AML-193 (cell line): ENCODE data around the gene ZBTB48.
"Not testable (repeated sequence)": the region's sequence is repeated elsewhere in the genome, so short reads cannot be mapped to it uniquely, and the experiment has no call there.

Source experiments
- DNase-seq, 2 experiments: peaks; one replicate each; lab custom pipeline; 2025; lab: John Stamatoyannopoulos, UW

The ZBTB48 gene

DNA sequence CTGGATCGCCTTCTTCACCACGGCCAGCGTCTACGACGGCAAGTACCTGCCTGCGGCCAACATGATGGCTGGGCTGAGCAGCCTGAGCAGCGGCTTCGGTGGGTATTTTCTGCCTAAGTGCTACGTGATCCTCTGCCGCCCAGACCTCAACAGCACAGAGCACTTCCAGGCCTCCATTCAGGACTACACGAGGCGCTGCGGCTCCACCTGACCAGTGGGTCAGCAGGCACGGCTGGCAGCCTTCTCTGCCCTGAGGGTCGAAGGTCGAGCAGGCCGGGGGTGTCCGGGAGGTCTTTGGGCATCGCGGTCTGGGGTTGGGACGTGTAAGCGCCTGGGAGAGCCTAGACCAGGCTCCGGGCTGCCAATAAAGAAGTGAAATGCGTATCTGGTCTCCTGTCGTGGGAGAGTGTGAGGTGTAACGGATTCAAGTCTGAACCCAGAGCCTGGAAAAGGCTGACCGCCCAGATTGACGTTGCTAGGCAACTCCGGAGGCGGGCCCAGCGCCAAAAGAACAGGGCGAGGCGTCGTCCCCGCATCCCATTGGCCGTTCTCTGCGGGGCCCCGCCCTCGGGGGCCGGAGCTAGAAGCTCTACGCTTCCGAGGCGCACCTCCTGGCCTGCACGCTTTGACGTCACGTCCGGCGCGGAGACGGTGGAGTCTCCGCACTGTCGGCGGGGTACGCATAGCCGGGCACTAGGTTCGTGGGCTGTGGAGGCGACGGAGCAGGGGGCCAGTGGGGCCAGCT lies at the start of gene ZBTB48:
ZBTB48 (plus strand) TSS at position 621 of the 745 bp plus-strand sequence. CDS start 616 bp downstream, outside the sequence.
- peak; percentile 94 to 97 for DNase-seq

DNA sequence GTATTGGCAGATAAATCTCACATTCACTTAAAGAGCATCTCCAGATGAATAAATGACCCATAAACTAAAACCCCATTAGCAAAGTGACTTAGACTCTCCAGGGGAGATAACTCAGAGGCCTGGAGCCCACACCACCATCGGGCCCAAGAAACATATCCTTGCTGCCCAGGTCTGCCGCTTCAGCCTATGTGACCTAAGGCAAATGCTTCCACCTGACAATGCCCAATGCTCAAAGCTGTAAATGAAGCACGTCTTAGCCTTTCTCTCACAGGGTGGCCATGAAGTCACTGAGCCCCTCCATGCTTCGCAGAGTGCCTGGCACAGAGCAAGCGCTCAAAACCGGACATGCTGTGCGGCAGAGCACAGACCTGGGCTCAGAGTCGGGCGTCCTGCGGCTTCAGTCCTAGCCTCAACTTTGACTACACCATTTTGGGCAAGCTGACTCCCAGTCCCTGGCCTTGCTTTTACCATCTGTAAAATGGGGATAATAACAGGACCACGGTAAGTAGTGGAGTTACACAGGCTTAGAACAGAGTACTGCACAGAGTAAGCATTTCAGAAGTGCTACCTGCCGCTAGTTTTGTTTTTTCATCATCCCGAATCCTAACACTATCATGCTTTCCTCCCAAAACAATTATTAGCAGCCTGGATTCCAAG lies 49.2 kb upstream of the ZBTB48 start:
- DNase-seq, result no peak

DNA sequence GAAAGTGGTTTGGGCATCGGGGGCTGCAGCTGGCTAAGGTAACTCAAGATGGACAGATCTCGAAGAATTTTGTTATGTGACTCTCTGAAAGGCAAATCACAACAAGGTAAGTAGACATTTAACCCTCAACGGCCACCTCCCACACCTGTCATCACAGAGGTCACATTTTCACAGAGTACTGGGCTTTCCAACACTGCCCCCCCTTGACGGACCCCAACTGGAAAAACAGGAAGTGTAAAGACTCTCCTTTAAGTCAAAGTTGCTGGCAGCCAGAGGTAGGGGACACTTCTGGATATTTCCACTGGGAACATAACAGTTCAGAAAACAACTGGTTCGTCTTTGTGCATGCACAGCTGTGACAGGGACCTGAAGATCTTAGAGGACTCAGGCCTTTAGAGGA lies 47.8 kb upstream of the ZBTB48 start:
- DNase-seq, result no peak

GRCh38 chr1:6534248-6534822 lies 45.5 kb upstream of the ZBTB48 start:
- no peak for DNase-seq

DNA sequence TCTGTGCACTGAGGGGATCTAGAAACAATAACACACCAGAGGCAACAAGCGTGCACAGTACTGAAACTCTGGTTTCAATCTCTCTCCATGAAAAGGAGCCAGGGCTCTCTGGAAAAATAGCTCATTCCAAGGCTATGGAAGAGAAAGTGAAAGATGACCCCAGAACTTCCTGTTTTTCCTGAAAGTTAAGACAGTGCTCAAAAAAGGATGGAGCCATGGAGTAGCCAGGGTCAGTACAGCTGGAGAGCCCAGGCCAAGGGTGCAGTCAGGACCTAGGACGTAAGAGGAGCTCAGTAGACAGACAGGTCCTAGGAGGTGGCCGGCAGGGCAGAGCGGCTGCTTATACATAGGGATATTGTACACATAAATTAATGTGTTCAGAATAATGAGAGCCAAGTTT lies 44.6 kb upstream of the ZBTB48 start:
- no peak for DNase-seq

GRCh38 chr1:6536291-6536690 lies 43.5 kb upstream of the ZBTB48 start:
- DNase-seq, result no peak

GRCh38 chr1:6538956-6539355 lies 40.8 kb upstream of the ZBTB48 start:
- DNase-seq, result no peak

DNA sequence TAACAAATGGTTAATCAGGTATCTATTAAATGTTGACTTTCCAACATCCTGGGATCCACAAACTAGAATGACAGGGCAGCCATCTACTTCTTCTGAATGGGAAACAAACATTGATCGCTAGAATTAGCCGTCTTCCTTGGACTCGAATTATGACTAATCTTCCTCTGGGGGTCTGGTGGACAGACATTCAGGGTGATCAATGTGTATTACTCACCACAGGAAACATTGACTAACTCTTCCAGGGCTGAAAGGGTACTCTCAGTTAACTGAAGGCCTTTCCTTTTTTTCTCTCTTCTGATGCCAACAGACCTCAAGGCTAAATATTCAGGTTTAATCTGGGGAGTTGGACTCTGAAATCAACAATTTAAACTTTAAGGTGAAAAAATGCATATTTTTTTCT lies 35.0 kb upstream of the ZBTB48 start:
- DNase-seq, result no peak

DNA sequence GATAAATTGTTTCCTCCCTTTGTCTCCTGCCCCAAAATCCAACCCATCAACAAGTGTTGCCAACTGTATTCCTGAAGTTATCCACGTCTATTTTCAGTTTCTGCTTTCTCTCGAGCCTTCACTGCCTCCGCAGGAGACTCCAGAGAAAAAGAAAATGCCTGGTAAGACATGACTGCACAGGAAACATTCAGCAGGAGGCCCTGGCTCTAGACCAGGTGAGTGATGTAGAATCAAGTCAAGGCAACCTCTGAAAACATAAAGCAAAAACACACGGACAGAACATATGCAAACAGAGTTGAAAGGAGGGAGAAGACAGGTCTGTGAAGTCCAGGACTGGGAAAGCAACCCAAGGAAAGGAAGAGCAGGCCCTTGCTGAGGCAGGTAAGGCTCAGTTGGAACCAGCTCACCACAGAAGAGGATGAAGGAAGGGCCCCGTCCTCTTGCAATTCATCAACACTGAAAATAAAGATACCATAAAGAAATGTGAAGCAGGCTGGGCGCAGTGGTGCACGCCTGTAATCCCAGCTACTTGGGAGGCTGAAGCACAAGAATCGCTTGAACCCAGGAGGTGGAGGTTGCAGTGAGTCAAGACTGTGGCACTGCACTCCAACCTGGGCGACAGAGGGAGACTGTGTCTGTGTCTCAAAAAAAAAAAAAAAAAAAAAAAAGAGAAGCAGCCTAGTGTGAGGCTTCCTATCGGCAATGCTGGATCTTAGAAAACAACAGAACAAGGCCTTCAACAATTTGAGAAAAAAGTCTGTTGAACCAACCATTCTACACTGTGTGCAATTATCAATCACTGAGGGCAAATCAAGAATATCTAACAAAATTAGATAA lies 34.3 kb upstream of the ZBTB48 start:
- no peak for DNase-seq

GRCh38 chr1:6546326-6546725 lies 33.5 kb upstream of the ZBTB48 start:
- DNase-seq, result no peak

GRCh38 chr1:6547301-6547700 lies 32.5 kb upstream of the ZBTB48 start:
- no peak for DNase-seq

- peak; percentile 78 for DNase-seq
These were observed 25.5 kb upstream of the ZBTB48 start, which contains the start of gene NOL9 for GRCh38 chr1:6554031-6554906. Gene NOL9, minus strand, starts transcription at chr1:6554513. Its CDS starts 11 bp downstream, at chr1:6554502.

- no peak for DNase-seq
These were observed 24.7 kb upstream of the ZBTB48 start, which contains the start of gene TAS1R1 for GRCh38 chr1:6554907-6555778. Gene TAS1R1, plus strand, starts transcription at chr1:6555307. Its CDS starts 67 bp downstream, at chr1:6555374.

GRCh38 chr1:6557597-6557996 lies 22.2 kb upstream of the ZBTB48 start:
- DNase-seq, result no peak

GRCh38 chr1:6559161-6559560 lies 20.6 kb upstream of the ZBTB48 start:
- not testable (repeated sequence) for DNase-seq

DNA sequence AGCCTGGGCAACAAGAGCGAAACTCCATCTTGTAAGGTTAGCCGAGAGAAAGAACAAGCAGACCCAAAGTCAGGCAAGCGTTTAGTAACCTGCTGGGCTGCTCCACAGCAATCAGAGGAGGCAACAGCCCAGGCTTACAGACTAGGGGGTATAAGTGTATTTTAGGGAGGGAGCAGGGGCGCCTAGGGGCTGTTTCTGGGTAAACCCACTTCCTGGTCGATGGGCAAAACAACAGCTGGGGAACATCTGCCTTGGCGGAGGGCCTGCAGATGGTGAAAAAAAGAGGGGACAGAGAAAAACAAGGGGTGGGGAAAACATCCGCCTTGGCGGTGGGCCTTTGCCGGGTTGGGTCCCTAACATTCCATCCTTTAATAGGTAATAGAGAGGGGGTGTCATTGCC lies 19.5 kb upstream of the ZBTB48 start:
- DNase-seq, result no peak

DNA sequence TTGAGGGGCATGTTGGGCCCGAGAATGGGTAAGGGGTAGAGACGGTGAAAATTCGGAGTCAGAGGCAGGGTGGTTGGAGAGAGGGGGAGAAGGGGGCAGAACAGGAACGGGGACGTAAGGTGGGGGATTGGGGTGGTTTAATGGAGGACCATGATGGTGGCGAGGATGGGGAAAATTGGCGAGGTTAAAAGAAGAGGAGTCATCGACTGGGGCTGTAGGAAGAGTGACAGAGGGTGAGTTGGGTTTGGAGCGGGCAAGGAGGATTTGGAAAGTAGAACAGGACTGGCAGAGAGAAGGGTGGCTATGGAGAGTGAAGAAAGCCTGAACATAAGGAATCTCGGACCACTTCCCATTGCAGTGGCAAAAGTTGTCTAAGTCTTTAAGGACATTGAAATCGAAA lies 10.8 kb upstream of the ZBTB48 start:
- DNase-seq, result no peak

DNA sequence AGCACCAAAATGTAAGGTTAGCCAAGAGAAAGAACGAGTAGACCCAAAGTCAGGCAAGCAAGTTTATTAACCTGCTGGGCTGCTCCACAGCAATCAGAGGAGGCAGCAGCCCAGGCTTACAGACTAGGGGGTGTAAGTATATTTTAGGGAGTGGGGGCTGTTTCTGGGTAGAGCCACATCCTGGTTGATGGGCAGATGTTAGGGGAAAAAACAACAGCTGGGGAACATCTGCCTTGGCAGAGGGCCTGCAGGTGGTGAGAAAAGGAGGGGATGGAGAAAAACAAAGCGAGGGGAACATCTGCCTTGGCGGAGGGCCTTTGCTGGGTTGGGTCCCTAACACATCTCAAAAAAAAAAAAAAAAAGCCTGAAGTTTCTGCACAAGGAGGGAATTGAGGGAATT lies 9.7 kb upstream of the ZBTB48 start:
- no peak for DNase-seq

DNA sequence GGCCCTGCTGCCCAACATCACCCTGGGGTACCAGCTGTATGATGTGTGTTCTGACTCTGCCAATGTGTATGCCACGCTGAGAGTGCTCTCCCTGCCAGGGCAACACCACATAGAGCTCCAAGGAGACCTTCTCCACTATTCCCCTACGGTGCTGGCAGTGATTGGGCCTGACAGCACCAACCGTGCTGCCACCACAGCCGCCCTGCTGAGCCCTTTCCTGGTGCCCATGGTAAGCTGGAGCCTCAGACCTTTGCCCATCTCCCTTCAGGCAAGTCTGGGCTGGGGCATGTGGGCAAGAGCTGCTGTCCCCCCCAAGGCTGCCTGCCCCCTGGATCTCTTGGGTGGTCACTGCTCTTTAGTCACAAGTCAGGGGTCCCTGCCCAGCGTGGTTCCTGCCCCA lies 8.8 kb upstream of the ZBTB48 start:
- DNase-seq, result no peak
